Measurements from ENCODE around the gene DYNLL1.
"Not testable (repeated sequence)": the region's sequence is repeated elsewhere in the genome, so short reads cannot be mapped to it uniquely, and the experiment has no call there.

DYNLL1 gene

GRCh38 chr12:120495731-120496412 is at the start of gene DYNLL1:
TSS of gene DYNLL1 (plus strand) at chr12:120496113. CDS start at chr12:120496422, 309 bp downstream.
- in situ Hi-C loops (cut with MboI; ENCODE audit: low pct_unique_long_range_greater_than_20kb, low sequenced_read_pairs) = no loop called here
- peak; percentile 97 for DNase-seq

- DNase-seq; in situ Hi-C loops (cut with MboI; ENCODE audit: low pct_unique_long_range_greater_than_20kb, low sequenced_read_pairs): not testable (repeated sequence)
Measured at GRCh38 chr12:120446844-120447178, 49.1 kb upstream of the DYNLL1 start.

GRCh38 chr12:120447992-120448391 is 47.9 kb upstream of the DYNLL1 start:
- in situ Hi-C loops (cut with MboI; ENCODE audit: low pct_unique_long_range_greater_than_20kb, low sequenced_read_pairs) = no loop called here
- no peak for DNase-seq

GRCh38 chr12:120452524-120452923 is 43.4 kb upstream of the DYNLL1 start:
- in situ Hi-C loops (cut with MboI; ENCODE audit: low pct_unique_long_range_greater_than_20kb, low sequenced_read_pairs); DNase-seq: not testable (repeated sequence)

- in situ Hi-C loops (cut with MboI; ENCODE audit: low pct_unique_long_range_greater_than_20kb, low sequenced_read_pairs) = no loop called here
Measured at GRCh38 chr12:120453060-120453750, 42.7 kb upstream of the DYNLL1 start.

GRCh38 chr12:120453977-120454376 is 41.9 kb upstream of the DYNLL1 start:
- in situ Hi-C loops (cut with MboI; ENCODE audit: low pct_unique_long_range_greater_than_20kb, low sequenced_read_pairs) = no loop called here
- DNase-seq = peak; percentile 46

More at GRCh38 chr12:120453060-120453750, 42.7 kb upstream of the DYNLL1 start:
- DNase-seq = no peak

GRCh38 chr12:120455302-120455701 is 40.6 kb upstream of the DYNLL1 start:
- in situ Hi-C loops (cut with MboI; ENCODE audit: low pct_unique_long_range_greater_than_20kb, low sequenced_read_pairs) = no loop called here
- no peak for DNase-seq

GRCh38 chr12:120457133-120457532 is 38.8 kb upstream of the DYNLL1 start:
- DNase-seq = peak; percentile 51
- in situ Hi-C loops (cut with MboI; ENCODE audit: low pct_unique_long_range_greater_than_20kb, low sequenced_read_pairs) = no loop called here

- in situ Hi-C loops (cut with MboI; ENCODE audit: low pct_unique_long_range_greater_than_20kb, low sequenced_read_pairs) = no loop called here
- DNase-seq = no peak
Measured at GRCh38 chr12:120460157-120460556, 35.8 kb upstream of the DYNLL1 start.

GRCh38 chr12:120462099-120462640 is 33.7 kb upstream of the DYNLL1 start:
- DNase-seq = no peak

GRCh38 chr12:120463712-120464111 is 32.2 kb upstream of the DYNLL1 start:
- in situ Hi-C loops (cut with MboI; ENCODE audit: low pct_unique_long_range_greater_than_20kb, low sequenced_read_pairs) = no loop called here
- DNase-seq = no peak

More at GRCh38 chr12:120462099-120462640, 33.7 kb upstream of the DYNLL1 start:
- in situ Hi-C loops (cut with MboI; ENCODE audit: low pct_unique_long_range_greater_than_20kb, low sequenced_read_pairs) = no loop called here

- in situ Hi-C loops (cut with MboI; ENCODE audit: low pct_unique_long_range_greater_than_20kb, low sequenced_read_pairs) = no loop called here
- DNase-seq = no peak
Measured at GRCh38 chr12:120465756-120466155, 30.2 kb upstream of the DYNLL1 start.

GRCh38 chr12:120466560-120467315 is 29.2 kb upstream of the DYNLL1 start:
- in situ Hi-C loops (cut with MboI; ENCODE audit: low pct_unique_long_range_greater_than_20kb, low sequenced_read_pairs) = no loop called here
- DNase-seq = peak; percentile 85

- in situ Hi-C loops (cut with MboI; ENCODE audit: low pct_unique_long_range_greater_than_20kb, low sequenced_read_pairs) = no loop called here
- no peak for DNase-seq
Measured at GRCh38 chr12:120467439-120467838, 28.5 kb upstream of the DYNLL1 start.

- in situ Hi-C loops (cut with MboI; ENCODE audit: low pct_unique_long_range_greater_than_20kb, low sequenced_read_pairs) = no loop called here
- DNase-seq = peak; percentile 54
Measured at GRCh38 chr12:120468325-120468820, 27.5 kb upstream of the DYNLL1 start.

GRCh38 chr12:120468821-120469449 is 27.0 kb upstream of the DYNLL1 start:
- DNase-seq = peak; percentile 27

GRCh38 chr12:120469450-120470149 is 26.3 kb upstream of the DYNLL1 start, which contains the start of gene SRSF9:
TSS of gene SRSF9 (minus strand) at chr12:120469748. CDS start at chr12:120469609, 139 bp downstream.
- DNase-seq = peak; percentile 93
- in situ Hi-C loops (cut with MboI; ENCODE audit: low pct_unique_long_range_greater_than_20kb, low sequenced_read_pairs) = no loop called here

More at GRCh38 chr12:120468821-120469449, 27.0 kb upstream of the DYNLL1 start:
- in situ Hi-C loops (cut with MboI; ENCODE audit: low pct_unique_long_range_greater_than_20kb, low sequenced_read_pairs) = no loop called here

GRCh38 chr12:120470150-120470784 is 25.6 kb upstream of the DYNLL1 start:
- in situ Hi-C loops (cut with MboI; ENCODE audit: low pct_unique_long_range_greater_than_20kb, low sequenced_read_pairs) = no loop called here
- no peak for DNase-seq

Measured in KBM-7 (cell line).